ENCODE measurements around the gene OPN5. TPM values are rescaled to one million over a fixed set of nuclear protein-coding genes. Genes with fewer than 3 reads are reported as not detected.

Gene OPN5
- total and polyA plus RNA-seq, 2 donors (not counting 3 experiments of a cell fraction or from before 2014, with no cell fraction given): not detected

DNA sequence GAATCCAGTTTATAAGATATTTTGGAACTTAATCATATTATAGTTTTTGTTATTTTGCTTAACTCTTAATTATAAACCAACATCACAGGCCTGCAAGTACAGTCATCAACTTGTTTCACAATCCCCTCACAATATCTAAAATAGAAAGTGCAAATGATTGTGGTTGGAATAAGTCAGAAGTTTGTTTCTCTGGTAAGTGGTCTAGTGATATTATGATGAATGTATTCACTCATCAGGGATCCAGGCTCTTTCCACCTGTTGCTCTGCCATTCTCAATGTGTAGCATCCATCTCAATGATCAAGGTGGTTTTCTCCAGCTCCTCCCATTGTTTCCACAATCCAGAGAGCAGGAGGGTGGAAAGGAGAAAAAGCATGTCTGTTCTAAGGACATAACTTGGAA is 54.2 kb downstream of the OPN5 start:
- TF ChIP-seq JUN (IDR thresholded peaks at IDR 0.05; ENCODE audit: borderline replicate concordance, insufficient read depth, insufficient read length, low read depth) (no peak), GATA2 (IDR thresholded peaks at IDR 0.05; ENCODE audit: insufficient read depth, insufficient read length, low read depth, low read length) (no peak), MYC (IDR thresholded peaks at IDR 0.05; ENCODE audit: low read depth, low read length) (no peak), POLR2AphosphoS5 (IDR thresholded peaks at IDR 0.05; ENCODE audit: insufficient read depth, low read depth, low read length) (no peak), POLR2A (IDR thresholded peaks at IDR 0.05; ENCODE audit: low read depth, low read length) (no peak), FOS (IDR thresholded peaks at IDR 0.05; ENCODE audit: borderline replicate concordance, insufficient read depth, low read length) (no peak), EZH2 (IDR thresholded peaks at IDR 0.05; ENCODE audit: borderline replicate concordance, low read depth, low read length, severe bottlenecking) (no peak)
- TF ChIP-seq, protein P1, sequence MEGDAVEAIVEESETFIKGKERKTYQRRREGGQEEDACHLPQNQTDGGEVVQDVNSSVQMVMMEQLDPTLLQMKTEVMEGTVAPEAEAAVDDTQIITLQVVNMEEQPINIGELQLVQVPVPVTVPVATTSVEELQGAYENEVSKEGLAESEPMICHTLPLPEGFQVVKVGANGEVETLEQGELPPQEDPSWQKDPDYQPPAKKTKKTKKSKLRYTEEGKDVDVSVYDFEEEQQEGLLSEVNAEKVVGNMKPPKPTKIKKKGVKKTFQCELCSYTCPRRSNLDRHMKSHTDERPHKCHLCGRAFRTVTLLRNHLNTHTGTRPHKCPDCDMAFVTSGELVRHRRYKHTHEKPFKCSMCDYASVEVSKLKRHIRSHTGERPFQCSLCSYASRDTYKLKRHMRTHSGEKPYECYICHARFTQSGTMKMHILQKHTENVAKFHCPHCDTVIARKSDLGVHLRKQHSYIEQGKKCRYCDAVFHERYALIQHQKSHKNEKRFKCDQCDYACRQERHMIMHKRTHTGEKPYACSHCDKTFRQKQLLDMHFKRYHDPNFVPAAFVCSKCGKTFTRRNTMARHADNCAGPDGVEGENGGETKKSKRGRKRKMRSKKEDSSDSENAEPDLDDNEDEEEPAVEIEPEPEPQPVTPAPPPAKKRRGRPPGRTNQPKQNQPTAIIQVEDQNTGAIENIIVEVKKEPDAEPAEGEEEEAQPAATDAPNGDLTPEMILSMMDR (IDR thresholded peaks at IDR 0.05; ENCODE audit: extremely low read depth in 1 of 2, insufficient read depth in 1 of 2, low read depth in 1 of 2, low read length in 2 of 2): no peak
- TF ChIP-seq, protein P2, sequence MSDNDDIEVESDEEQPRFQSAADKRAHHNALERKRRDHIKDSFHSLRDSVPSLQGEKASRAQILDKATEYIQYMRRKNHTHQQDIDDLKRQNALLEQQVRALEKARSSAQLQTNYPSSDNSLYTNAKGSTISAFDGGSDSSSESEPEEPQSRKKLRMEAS (IDR thresholded peaks at IDR 0.05; ENCODE audit: insufficient read depth, insufficient read length): no peak
- Histone ChIP-seq H3K4me1 (ENCODE audit: control insufficient read depth, extremely low read depth, insufficient read depth, low read length) (no peaks in the 10 kb centered on the region), H3K79me2 (ENCODE audit: control insufficient read depth, insufficient read depth, low read length) (no peaks in the 10 kb centered on the region), H3K4me3 (replicated peaks in 1 of 3; ENCODE audit: insufficient read depth in 1 of 3, low read depth in 1 of 3, low read length in 3 of 3) (no peak overlapping the region), H3K9ac (replicated peaks; ENCODE audit: extremely low read depth, insufficient read depth, low read length) (no peak overlapping the region), H3K9me1 (replicated peaks; ENCODE audit: control insufficient read depth, extremely low read depth, insufficient read depth, low read length) (no peaks in the 10 kb centered on the region), H3K9me3 (replicated peaks; ENCODE audit: control insufficient read depth, insufficient read depth, low read length) (no peaks in the 10 kb centered on the region), H2AFZ (ENCODE audit: low read depth, low read length) (no peak overlapping the region), H3K27me3 (ENCODE audit: control insufficient read depth in 2 of 2, insufficient read depth in 2 of 2, low read length in 2 of 2) (no peaks in the 10 kb centered on the region), H3K36me3 (ENCODE audit: control insufficient read depth in 2 of 2, extremely low read depth in 1 of 2, insufficient read depth in 2 of 2, low read length in 2 of 2) (no peaks in the 10 kb centered on the region), H4K20me1 (replicated peaks; ENCODE audit: control insufficient read depth, extremely low read depth, insufficient read depth, low read length) (no peaks in the 10 kb centered on the region), H3K4me2 (ENCODE audit: insufficient read depth, low read length) (no peak overlapping the region), H3K27ac (ENCODE audit: insufficient read depth, low read depth, low read length) (no peak overlapping the region)
- ChIA-PET POLR2A (no interaction called here), CTCF (no interaction called here)
- dilution Hi-C loops (cut with MboI; ENCODE audit: extremely low pct_ligation_motif_present, low sequenced_read_pairs): no loop called here
- BruUV-seq (replicated peaks): no TSS peak
- intact Hi-C loops (cut with micrococcal nuclease): no loop called here
- FAIRE-seq: no peak
- DNase-seq (ENCODE audit: low read depth, low spot score): no peak

Measured in endothelial cell of umbilical vein (primary cell).